ENCODE data around the gene SLBP. TPM values are rescaled to one million over a fixed set of nuclear protein-coding genes. Genes with fewer than 3 reads are reported as not detected.

SLBP gene
- total RNA-seq, 6 experiments from 2014 or later: 44.7 to 61.9 (median 58.4) TPM

- Mint-ChIP-seq H3K4me3 (no peak overlapping the region), H3K27ac (no peak overlapping the region), H3K36me3 (ENCODE audit: low read depth) (peaks cover 24% of the 10 kb centered on the region; the same call in 1 of the 2 replicates), H3K9me3 (peaks cover under 1% of the 10 kb centered on the region), H3K27me3 (ENCODE audit: insufficient read depth) (no peaks in the 10 kb centered on the region), H3K4me1 (ENCODE audit: low read depth) (peaks cover 19% of the 10 kb centered on the region)
- TF ChIP-seq CTCF (IDR thresholded peaks at IDR 0.05): no peak
- DNase-seq: no peak
These were observed 20.8 kb upstream of the SLBP start for GRCh38 chr4:1732911-1733310.

- H3K27me3 Mint-ChIP-seq (ENCODE audit: insufficient read depth): no peaks in the 10 kb centered on the region
- peak; percentile 29 for DNase-seq
- peaks cover 37% of the 10 kb centered on the region for H3K4me1 Mint-ChIP-seq (ENCODE audit: low read depth)
- no peak for TF ChIP-seq CTCF (IDR thresholded peaks at IDR 0.05)
- H3K36me3 Mint-ChIP-seq (ENCODE audit: low read depth): peaks cover 32% of the 10 kb centered on the region
- no peaks in the 10 kb centered on the region for H3K9me3 Mint-ChIP-seq
- H3K27ac Mint-ChIP-seq: no peak overlapping the region
- no peak overlapping the region for H3K4me3 Mint-ChIP-seq
These were observed 19.1 kb upstream of the SLBP start for GRCh38 chr4:1731180-1731579.

- no peak overlapping the region for H3K27ac Mint-ChIP-seq
- peaks cover 38% of the 10 kb centered on the region for H3K4me1 Mint-ChIP-seq (ENCODE audit: low read depth)
These were observed 18.5 kb upstream of the SLBP start for GRCh38 chr4:1730532-1731135.

GRCh38 chr4:1728061-1728980 lies 16.2 kb upstream of the SLBP start:
- DNase-seq: no peak
- Mint-ChIP-seq H3K27me3 (ENCODE audit: insufficient read depth) (no peaks in the 10 kb centered on the region), H3K36me3 (ENCODE audit: low read depth) (peaks cover 27% of the 10 kb centered on the region), H3K4me1 (ENCODE audit: low read depth) (peaks cover 46% of the 10 kb centered on the region), H3K27ac (peak overlapping the region; percentile 87), H3K9me3 (no peaks in the 10 kb centered on the region), H3K4me3 (no peak overlapping the region)
- TF ChIP-seq CTCF (IDR thresholded peaks at IDR 0.05): peak; percentile 52

More at GRCh38 chr4:1730532-1731135, 18.5 kb upstream of the SLBP start:
- Mint-ChIP-seq H3K36me3 (ENCODE audit: low read depth) (peaks cover 29% of the 10 kb centered on the region), H3K27me3 (ENCODE audit: insufficient read depth) (no peaks in the 10 kb centered on the region), H3K9me3 (no peaks in the 10 kb centered on the region), H3K4me3 (no peak overlapping the region)
- no peak for DNase-seq
- TF ChIP-seq CTCF (IDR thresholded peaks at IDR 0.05): no peak

- peak; percentile 81 for DNase-seq
- peak overlapping the region; percentile 87 for H3K27ac Mint-ChIP-seq
- peaks cover 30% of the 10 kb centered on the region for H3K36me3 Mint-ChIP-seq (ENCODE audit: low read depth)
- no peak for TF ChIP-seq CTCF (IDR thresholded peaks at IDR 0.05)
- no peaks in the 10 kb centered on the region; the same call in 1 of the 2 replicates for H3K27me3 Mint-ChIP-seq (ENCODE audit: insufficient read depth)
- peaks cover 56% of the 10 kb centered on the region for H3K4me1 Mint-ChIP-seq (ENCODE audit: low read depth)
- H3K4me3 Mint-ChIP-seq: peak overlapping the region; percentile 50
- H3K9me3 Mint-ChIP-seq: no peaks in the 10 kb centered on the region
These were observed 15.3 kb upstream of the SLBP start for GRCh38 chr4:1727117-1728031.

Measured in HFFc6 (cell line).